ENCODE data around the gene MTR. TPM values are rescaled to one million over a fixed set of nuclear protein-coding genes. Genes with fewer than 3 reads are reported as not detected.

The MTR gene
- total RNA-seq, 1 experiment from 2014 or later, result 26.3 TPM

DNA sequence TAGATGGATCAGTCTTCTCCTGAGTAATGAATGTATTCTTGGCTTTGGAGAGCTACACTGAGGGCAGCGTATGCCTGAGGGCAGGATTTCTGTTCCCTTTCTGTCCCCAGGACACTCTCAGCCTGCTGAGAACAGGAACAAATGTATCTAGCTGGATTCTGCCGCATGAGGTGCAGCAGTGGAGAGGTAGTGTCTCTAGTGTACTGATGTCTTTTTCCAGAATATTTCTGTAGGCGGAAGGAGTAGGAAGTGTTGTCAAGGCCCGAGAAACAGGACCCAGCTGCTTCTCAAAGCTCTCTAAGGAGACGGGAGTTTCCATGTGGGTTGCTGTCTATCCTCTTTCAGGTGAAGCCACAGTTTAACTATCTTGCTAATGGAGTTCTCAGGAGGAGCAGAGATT is 143.7 kb downstream of the MTR start:
- no peak overlapping the region for H3K4me3 ChIP-seq (ENCODE audit: low read depth, low read length)
- no TSS peak for BruUV-seq (replicated peaks)
- no peaks in the 10 kb centered on the region for H3K36me3 Mint-ChIP-seq (ENCODE audit: insufficient read depth, unreplicated experiment)
- H3K4me1 ChIP-seq, result no peaks in the 10 kb centered on the region
- no peaks in the 10 kb centered on the region for H3K36me3 ChIP-seq (ENCODE audit: control insufficient read depth, insufficient read depth, low read length)
- no peak for TF ChIP-seq CTCF (IDR thresholded peaks at IDR 0.05; ENCODE audit: insufficient read depth in 1 of 2, low read depth in 1 of 2, low read length in 1 of 2, severe bottlenecking in 1 of 2, unreplicated experiment in 1 of 2)
- no peak for DNase-seq
- H3K4me1 Mint-ChIP-seq (ENCODE audit: low read depth, unreplicated experiment), result no peaks in the 10 kb centered on the region
- ChIA-PET POLR2A (no interaction called here), CTCF (no interaction called here)
- peaks cover 19% of the 10 kb centered on the region for H3K27me3 Mint-ChIP-seq (ENCODE audit: insufficient read depth, unreplicated experiment)
- H3K27me3 ChIP-seq (replicated peaks; ENCODE audit: control insufficient read depth, insufficient read depth, low read length), result no peaks in the 10 kb centered on the region
- H3K4me3 Mint-ChIP-seq (ENCODE audit: unreplicated experiment), result no peak overlapping the region
- intact Hi-C loops (cut with micrococcal nuclease; ENCODE audit: unreplicated experiment), result no loop called here
- H3K9me3 Mint-ChIP-seq (ENCODE audit: unreplicated experiment), result no peaks in the 10 kb centered on the region
- H3K27ac Mint-ChIP-seq (ENCODE audit: unreplicated experiment), result no peak overlapping the region
- no peaks in the 10 kb centered on the region for H3K9me3 ChIP-seq

DNA sequence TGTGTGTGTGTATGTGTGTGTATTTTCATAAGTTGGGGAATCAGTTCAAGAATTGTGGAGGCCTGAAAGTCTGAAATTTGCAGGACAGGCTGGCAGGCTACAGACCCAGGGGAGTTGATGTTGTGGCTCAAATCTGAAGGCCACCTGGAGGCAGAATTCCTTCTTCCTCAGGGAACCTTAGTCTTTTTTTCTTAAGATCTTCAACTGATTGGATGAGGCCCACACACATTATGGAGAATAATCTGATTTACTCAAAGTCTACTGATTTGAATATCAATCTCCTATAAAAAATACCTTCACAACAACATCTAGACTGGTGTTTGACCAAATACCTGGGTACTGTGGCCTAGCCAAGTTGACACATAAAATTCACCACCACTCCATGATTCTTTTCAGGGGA is 147.3 kb downstream of the MTR start:
- no peaks in the 10 kb centered on the region for H3K9me3 ChIP-seq
- POLR2A ChIA-PET, result no interaction called here
- no peak for TF ChIP-seq CTCF (IDR thresholded peaks at IDR 0.05; ENCODE audit: insufficient read depth in 1 of 2, low read depth in 1 of 2, low read length in 1 of 2, severe bottlenecking in 1 of 2, unreplicated experiment in 1 of 2)
- CTCF ChIA-PET, result no interaction called here
- no peaks in the 10 kb centered on the region for H3K4me1 ChIP-seq
- no peaks in the 10 kb centered on the region for H3K27me3 ChIP-seq (replicated peaks; ENCODE audit: control insufficient read depth, insufficient read depth, low read length)
- Mint-ChIP-seq H3K36me3 (ENCODE audit: insufficient read depth, unreplicated experiment) (no peaks in the 10 kb centered on the region), H3K4me3 (ENCODE audit: unreplicated experiment) (no peak overlapping the region), H3K4me1 (ENCODE audit: low read depth, unreplicated experiment) (no peaks in the 10 kb centered on the region), H3K27ac (ENCODE audit: unreplicated experiment) (no peak overlapping the region), H3K9me3 (ENCODE audit: unreplicated experiment) (no peaks in the 10 kb centered on the region), H3K27me3 (ENCODE audit: insufficient read depth, unreplicated experiment) (peaks cover 16% of the 10 kb centered on the region)
- no peaks in the 10 kb centered on the region for H3K36me3 ChIP-seq (ENCODE audit: control insufficient read depth, insufficient read depth, low read length)
- intact Hi-C loops (cut with micrococcal nuclease; ENCODE audit: unreplicated experiment), result no loop called here
- BruUV-seq (replicated peaks), result no TSS peak
- no peak overlapping the region for H3K4me3 ChIP-seq (ENCODE audit: low read depth, low read length)
- no peak for DNase-seq

GRCh38 chr1:236944556-236944955 is 149.5 kb downstream of the MTR start:
- Mint-ChIP-seq H3K27ac (ENCODE audit: unreplicated experiment) (no peak overlapping the region), H3K9me3 (ENCODE audit: unreplicated experiment) (no peaks in the 10 kb centered on the region), H3K4me1 (ENCODE audit: low read depth, unreplicated experiment) (no peaks in the 10 kb centered on the region), H3K36me3 (ENCODE audit: insufficient read depth, unreplicated experiment) (no peaks in the 10 kb centered on the region), H3K4me3 (ENCODE audit: unreplicated experiment) (no peak overlapping the region), H3K27me3 (ENCODE audit: insufficient read depth, unreplicated experiment) (peaks cover 16% of the 10 kb centered on the region)
- DNase-seq, result no peak
- intact Hi-C loops (cut with micrococcal nuclease; ENCODE audit: unreplicated experiment), result no loop called here
- ChIA-PET CTCF (no interaction called here), POLR2A (no interaction called here)
- no peak for TF ChIP-seq CTCF (IDR thresholded peaks at IDR 0.05; ENCODE audit: insufficient read depth in 1 of 2, low read depth in 1 of 2, low read length in 1 of 2, severe bottlenecking in 1 of 2, unreplicated experiment in 1 of 2)
- Histone ChIP-seq H3K4me3 (ENCODE audit: low read depth, low read length) (no peak overlapping the region), H3K4me1 (no peaks in the 10 kb centered on the region), H3K36me3 (ENCODE audit: control insufficient read depth, insufficient read depth, low read length) (no peaks in the 10 kb centered on the region), H3K27me3 (replicated peaks; ENCODE audit: control insufficient read depth, insufficient read depth, low read length) (no peaks in the 10 kb centered on the region), H3K9me3 (no peaks in the 10 kb centered on the region)
- no TSS peak for BruUV-seq (replicated peaks)

Measured in Caco-2 (cell line).